ENCODE results near the gene NDUFB7.
A peak's percentile ranks its signal among the peaks of the same experiment; 100 is the strongest.
"Not testable (repeated sequence)": the region's sequence is repeated elsewhere in the genome, so short reads cannot be mapped to it uniquely, and the experiment has no call there.

NDUFB7 gene

DNA sequence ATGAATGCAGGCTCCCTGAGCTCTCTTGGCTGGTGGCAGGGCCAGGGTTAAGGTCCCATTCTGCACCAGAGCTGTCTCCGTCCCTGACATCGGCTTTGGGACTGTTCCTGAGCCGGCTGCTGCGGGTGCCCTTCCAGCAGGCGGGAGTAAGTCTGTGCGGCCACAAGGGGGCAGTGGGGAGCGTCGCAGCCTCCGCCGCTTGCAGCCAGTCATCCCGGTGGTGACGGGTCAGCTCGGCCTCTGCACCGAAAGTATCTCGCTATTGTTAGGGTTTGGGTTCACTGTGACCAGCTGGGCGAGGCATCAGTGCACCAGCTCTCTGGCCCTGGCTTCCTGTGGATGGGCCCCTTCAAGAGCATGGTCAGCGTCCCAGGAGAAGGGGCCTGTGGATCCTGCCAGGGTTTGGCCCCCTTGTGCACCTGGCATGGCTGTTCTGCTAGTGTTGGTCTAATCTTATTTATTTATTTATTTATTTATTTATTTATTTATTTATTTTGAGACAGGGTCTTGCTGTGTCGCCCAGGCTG, 15.1 kb downstream of the NDUFB7 start:
- peak; percentile 38 for DNase-seq (ENCODE audit: extremely low read depth, low read depth)
- peak; percentile 98 for TF ChIP-seq CTCF (IDR thresholded peaks at IDR 0.05; ENCODE audit: low read depth, low read length)

- no peak for TF ChIP-seq CTCF (IDR thresholded peaks at IDR 0.05; ENCODE audit: low read depth, low read length)
- no peak for DNase-seq (ENCODE audit: extremely low read depth, low read depth)
These were observed 15.8 kb downstream of the NDUFB7 start for GRCh38 chr19:14555918-14556661.

- TF ChIP-seq CTCF (IDR thresholded peaks at IDR 0.05; ENCODE audit: low read depth, low read length) = no peak
- DNase-seq (ENCODE audit: extremely low read depth, low read depth) = no peak
These were observed 17.5 kb downstream of the NDUFB7 start for GRCh38 chr19:14554382-14554812.

- no peak for DNase-seq (ENCODE audit: extremely low read depth, low read depth)
- no peak for TF ChIP-seq CTCF (IDR thresholded peaks at IDR 0.05; ENCODE audit: low read depth, low read length)
These were observed 18.0 kb downstream of the NDUFB7 start for GRCh38 chr19:14553939-14554243.

DNA sequence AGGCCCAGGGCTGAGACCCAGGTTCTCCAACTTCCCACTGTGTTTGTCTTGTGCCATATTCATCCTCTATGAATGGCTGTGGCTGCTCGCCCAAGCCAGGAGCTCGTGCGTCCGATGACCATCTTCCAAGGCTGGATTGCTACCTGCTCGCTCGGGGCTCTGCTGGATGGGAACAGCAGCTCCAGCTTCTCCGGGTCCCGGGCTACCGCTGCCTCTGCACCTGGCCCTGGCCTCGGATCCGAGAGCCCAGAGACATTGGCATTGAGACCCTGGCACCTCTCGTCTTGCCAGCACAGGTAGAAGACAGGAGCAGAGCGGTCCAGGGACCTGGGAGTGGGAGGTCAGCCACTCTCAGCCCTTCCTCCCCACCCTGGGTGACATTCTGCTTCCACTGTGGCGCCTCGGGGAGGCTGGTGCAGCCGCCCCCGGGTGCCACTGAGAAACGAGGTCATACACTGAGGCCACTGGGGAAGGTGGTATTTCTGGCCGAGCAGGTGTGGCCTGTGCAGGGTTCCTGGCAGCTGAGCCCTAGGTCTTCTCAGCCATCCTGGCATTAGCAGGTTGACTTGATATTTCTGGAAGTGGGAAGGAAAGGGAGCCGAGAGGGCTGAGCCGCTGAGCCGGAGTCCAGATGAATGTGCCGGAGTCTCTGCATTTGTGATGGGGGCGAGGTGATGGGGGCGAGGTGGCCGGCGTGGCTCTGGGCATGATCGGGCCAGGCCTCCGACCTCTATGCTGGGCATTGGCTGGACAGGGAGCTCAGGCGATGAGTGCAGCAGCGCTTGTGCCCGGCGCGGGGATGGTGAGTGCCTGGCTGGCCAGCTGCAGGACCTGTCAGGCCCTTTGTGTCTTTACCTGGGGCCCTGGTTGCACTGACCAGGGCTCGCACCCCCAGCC, 18.6 kb downstream of the NDUFB7 start:
- TF ChIP-seq CTCF (IDR thresholded peaks at IDR 0.05; ENCODE audit: low read depth, low read length) = no peak
- no peak for DNase-seq (ENCODE audit: extremely low read depth, low read depth)

DNA sequence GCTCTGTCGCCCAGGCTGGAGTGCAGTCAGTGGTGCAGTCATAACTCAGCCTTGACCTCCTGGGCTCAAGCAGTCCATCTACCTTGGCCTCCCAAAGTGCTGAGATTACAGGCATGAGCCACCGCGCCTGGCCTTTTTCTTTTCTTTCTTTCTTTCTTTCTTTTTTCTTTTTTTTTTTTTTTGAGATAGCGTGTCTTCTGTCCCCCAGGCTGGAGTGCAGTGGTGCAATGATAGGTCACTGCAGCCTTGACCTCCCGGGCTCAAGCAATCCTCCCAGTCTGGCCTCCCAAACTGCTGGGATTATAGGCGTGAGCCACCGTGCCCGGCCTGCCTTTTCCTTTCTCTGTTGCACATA, 19.9 kb downstream of the NDUFB7 start:
- DNase-seq (ENCODE audit: extremely low read depth, low read depth) = not testable (repeated sequence)

GRCh38 chr19:14551134-14552005, 20.5 kb downstream of the NDUFB7 start:
- not testable (repeated sequence) for DNase-seq (ENCODE audit: extremely low read depth, low read depth)
